Measurements from ENCODE around the gene RDH16. TPM values are rescaled to one million over a fixed set of nuclear protein-coding genes. Genes with fewer than 3 reads are reported as not detected.
A peak's percentile ranks its signal among the peaks of the same experiment; 100 is the strongest.
"Not testable (repeated sequence)": the region's sequence is repeated elsewhere in the genome, so short reads cannot be mapped to it uniquely, and the experiment has no call there.

The RDH16 gene
- total and polyA plus RNA-seq, 8 donors, result 0.20 to 1.1 (median 0.79) TPM

- peak in 1 of 4 donors; percentile 20 for DNase-seq
- H3K36me3 ChIP-seq, result no peaks in the 10 kb centered on the region
- H3K27ac ChIP-seq, result peak overlapping the region in 1 of 2 donors; percentile 37
- no peak overlapping the region for H3K4me3 ChIP-seq
- ATAC-seq, result peak; percentile 22
- no peak for TF ChIP-seq CTCF (IDR thresholded peaks at IDR 0.05)
- intact Hi-C loops (cut with DNase I), result loop anchor here in 1 of 2 donors (5.0 kb wide), 1 partner anchor 231 kb away; no protein-coding TSS in a partner anchor
- no peaks in the 10 kb centered on the region for H3K27me3 ChIP-seq
- peaks cover 7 to 41% of the 10 kb centered on the region in 2 donors for H3K4me1 ChIP-seq
- no peaks in the 10 kb centered on the region for H3K9me3 ChIP-seq
Measured at GRCh38 chr12:56988207-56988739, 30.9 kb upstream of the RDH16 start.

- DNase-seq, result peak; percentile 60 to 96 (median 82)
- H3K27me3 ChIP-seq, result no peaks in the 10 kb centered on the region
- peak; percentile 91 to 95 for TF ChIP-seq CTCF (IDR thresholded peaks at IDR 0.05)
- no peak overlapping the region for H3K27ac ChIP-seq
- ATAC-seq, result peak; percentile 89
- H3K36me3 ChIP-seq, result no peaks in the 10 kb centered on the region
- H3K9me3 ChIP-seq, result no peaks in the 10 kb centered on the region
- intact Hi-C loops (cut with DNase I), result loop anchor here in 1 of 2 donors (5.0 kb wide), 1 partner anchor 230 kb away; no protein-coding TSS in a partner anchor
- no peak overlapping the region for H3K4me3 ChIP-seq
- H3K4me1 ChIP-seq, result peaks cover 7 to 41% of the 10 kb centered on the region in 2 donors
Measured at GRCh38 chr12:56987551-56988053, 30.2 kb upstream of the RDH16 start.

GRCh38 chr12:56987011-56987410 is 29.6 kb upstream of the RDH16 start:
- intact Hi-C loops (cut with DNase I), result loop anchor here in 1 of 2 donors (5.0 kb wide), 1 partner anchor 230 kb away; no protein-coding TSS in a partner anchor
- Histone ChIP-seq H3K4me1 (peaks cover 7 to 37% of the 10 kb centered on the region in 2 donors), H3K4me3 (no peak overlapping the region), H3K36me3 (no peaks in the 10 kb centered on the region), H3K9me3 (no peaks in the 10 kb centered on the region), H3K27ac (no peak overlapping the region), H3K27me3 (no peaks in the 10 kb centered on the region)
- TF ChIP-seq CTCF (IDR thresholded peaks at IDR 0.05), result no peak
- no peak for DNase-seq
- no peak for ATAC-seq

GRCh38 chr12:56985714-56986113 is 28.3 kb upstream of the RDH16 start:
- H3K4me3 ChIP-seq, H3K27me3 ChIP-seq, H3K9me3 ChIP-seq, H3K27ac ChIP-seq, H3K36me3 ChIP-seq: not testable (repeated sequence)
- intact Hi-C loops (cut with DNase I), result loop anchor here in 1 of 2 donors (5.0 kb wide), 1 partner anchor 228 kb away; no protein-coding TSS in a partner anchor
- H3K4me1 ChIP-seq, result peaks cover 0 to 24% of the 10 kb centered on the region in 2 donors
- DNase-seq, result peak in 1 of 4 donors; percentile 62
- peak; percentile 87 for ATAC-seq

GRCh38 chr12:56983386-56983785 is 26.0 kb upstream of the RDH16 start:
- H3K27me3 ChIP-seq, result no peaks in the 10 kb centered on the region
- no peak for TF ChIP-seq CTCF (IDR thresholded peaks at IDR 0.05)
- no peaks in the 10 kb centered on the region for H3K36me3 ChIP-seq
- DNase-seq, result peak in 1 of 4 donors; percentile 31
- peaks cover 0 to 15% of the 10 kb centered on the region in 2 donors for H3K4me1 ChIP-seq
- no peak for ATAC-seq
- no peak overlapping the region for H3K4me3 ChIP-seq
- no peaks in the 10 kb centered on the region for H3K9me3 ChIP-seq
- no peak overlapping the region for H3K27ac ChIP-seq
- intact Hi-C loops (cut with DNase I), result no loop called here

- H3K4me1 ChIP-seq; H3K36me3 ChIP-seq; H3K27me3 ChIP-seq; ATAC-seq; H3K27ac ChIP-seq; H3K4me3 ChIP-seq; intact Hi-C loops (cut with DNase I); H3K9me3 ChIP-seq: not testable (repeated sequence)
- DNase-seq, result peak in 1 of 4 donors; percentile 56
Measured at GRCh38 chr12:56982578-56983236, 25.3 kb upstream of the RDH16 start.
